Subcutaneous abdominal adipose tissue (tissue), 5 donors: ENCODE results near the gene CAMK2G.

Experiments used
- H3K27ac ChIP-seq: one replicate; pipeline ENCODE4 v1.7.0; 2013; ENCODE audit warnings: low read depth, mild to moderate bottlenecking, inconsistent platforms, low read length, moderate library complexity
- H3K27me3 ChIP-seq, 5 donors: one replicate each; pipeline ENCODE4 v1.7.0; 2013; ENCODE audit warnings: low read length in 5 of 5, inconsistent platforms in 1 of 5; ENCODE audit not compliant: control insufficient read depth in 5 of 5, insufficient read depth in 4 of 5
- H3K36me3 ChIP-seq, 5 donors: one replicate each; pipeline ENCODE4 v1.7.0; 2013; ENCODE audit warnings: low read length in 5 of 5; ENCODE audit not compliant: control insufficient read depth in 5 of 5, insufficient read depth in 5 of 5
- H3K4me1 ChIP-seq, 5 donors: one replicate each; pipeline ENCODE4 v1.7.0; 2013; ENCODE audit warnings: low read length in 5 of 5, mild to moderate bottlenecking in 3 of 5, moderate library complexity in 1 of 5; ENCODE audit not compliant: control insufficient read depth in 5 of 5, insufficient read depth in 5 of 5
- H3K4me3 ChIP-seq, 5 donors: one replicate each; pipeline ENCODE4 v1.7.0; 2013; ENCODE audit warnings: low read length in 5 of 5, low read depth in 1 of 5
- H3K9ac ChIP-seq, 5 donors: one replicate each; pipeline ENCODE4 v1.7.0; 2013; ENCODE audit warnings: low read length in 5 of 5, mild to moderate bottlenecking in 4 of 5, moderate library complexity in 3 of 5
- H3K9me3 ChIP-seq, 5 donors: one replicate each; pipeline ENCODE4 v1.7.0; 2013; ENCODE audit warnings: low read length in 5 of 5; ENCODE audit not compliant: control insufficient read depth in 5 of 5
- donor health status: healthy.
- donor health status: healthy.
- donor health status: healthy.
- donor health status: healthy.
- donor health status: healthy.

The CAMK2G gene

DNA sequence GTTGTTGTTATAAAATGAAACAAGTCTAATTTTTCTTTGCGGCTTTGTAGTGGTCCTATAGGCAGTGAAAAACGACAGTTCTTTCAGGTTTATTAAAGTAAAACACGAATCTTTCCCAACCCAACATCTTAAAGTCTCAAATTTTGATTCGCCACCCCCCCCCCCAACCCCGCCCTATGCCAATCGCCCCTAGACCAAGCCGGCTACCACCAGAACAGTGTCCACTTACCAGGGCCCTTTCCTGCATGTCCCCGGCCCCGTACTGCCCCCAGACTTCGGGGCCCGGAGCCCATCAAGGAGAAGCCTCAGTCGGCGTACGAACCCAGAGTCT, 92.8 kb downstream of the CAMK2G start:
- no peaks in the 10 kb centered on the region for H3K27me3 ChIP-seq
- H3K4me1 ChIP-seq: peaks cover 10 to 50% (median 38%) of the 10 kb centered on the region in 5 donors
- H3K27ac ChIP-seq: peak overlapping the region; percentile 86
- peak overlapping the region; percentile 82 to 96 (median 88) for H3K4me3 ChIP-seq
- peak overlapping the region; percentile 32 to 96 (median 92) for H3K9ac ChIP-seq
- H3K9me3 ChIP-seq: no peaks in the 10 kb centered on the region
- peaks cover 4 to 19% (median 11%) of the 10 kb centered on the region in 5 donors for H3K36me3 ChIP-seq

GRCh38 chr10:73780966-73781365, 93.4 kb downstream of the CAMK2G start:
- H3K27me3 ChIP-seq: no peaks in the 10 kb centered on the region
- H3K9me3 ChIP-seq: no peaks in the 10 kb centered on the region
- peak overlapping the region; percentile 82 to 96 (median 88) for H3K4me3 ChIP-seq
- peak overlapping the region; percentile 3 for H3K27ac ChIP-seq
- peak overlapping the region in 4 of 5 donors; percentile 88 to 96 (median 92) for H3K9ac ChIP-seq
- peaks cover 7 to 44% (median 33%) of the 10 kb centered on the region in 5 donors for H3K4me1 ChIP-seq
- peaks cover 4 to 22% (median 11%) of the 10 kb centered on the region in 5 donors for H3K36me3 ChIP-seq

GRCh38 chr10:73780301-73780700, 94.1 kb downstream of the CAMK2G start:
- Histone ChIP-seq H3K36me3 (peaks cover 4 to 28% (median 18%) of the 10 kb centered on the region in 5 donors), H3K9me3 (no peaks in the 10 kb centered on the region), H3K27me3 (no peaks in the 10 kb centered on the region), H3K9ac (no peak overlapping the region), H3K4me3 (no peak overlapping the region), H3K27ac (no peak overlapping the region), H3K4me1 (peaks cover 7 to 43% (median 33%) of the 10 kb centered on the region in 5 donors)

GRCh38 chr10:73779539-73780197, 94.7 kb downstream of the CAMK2G start:
- Histone ChIP-seq H3K36me3 (peaks cover 4 to 34% (median 18%) of the 10 kb centered on the region in 5 donors), H3K27me3 (no peaks in the 10 kb centered on the region), H3K4me1 (peaks cover 9 to 45% (median 34%) of the 10 kb centered on the region in 5 donors), H3K27ac (no peak overlapping the region), H3K9me3 (no peaks in the 10 kb centered on the region), H3K9ac (no peak overlapping the region), H3K4me3 (no peak overlapping the region)

DNA sequence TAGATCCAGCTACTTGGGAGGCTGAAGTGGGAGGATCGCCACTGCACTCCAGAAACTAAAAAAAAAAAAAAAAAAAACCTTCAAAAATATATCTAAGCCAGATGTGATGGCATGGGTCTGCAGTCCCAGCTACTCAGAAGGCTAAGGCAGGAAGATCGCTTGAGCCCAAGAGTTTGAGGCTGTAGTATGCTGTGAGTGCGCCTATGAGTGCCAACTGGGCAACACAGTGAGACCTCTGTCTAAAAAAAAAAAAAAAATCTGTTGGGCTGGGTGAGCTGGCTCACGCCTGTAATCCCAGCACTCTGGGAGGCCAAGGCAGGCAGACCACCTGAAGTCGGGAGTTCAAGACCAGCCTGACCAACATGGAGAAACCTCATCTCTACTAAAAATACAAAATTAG, 95.3 kb downstream of the CAMK2G start:
- no peaks in the 10 kb centered on the region for H3K9me3 ChIP-seq
- H3K27me3 ChIP-seq: no peaks in the 10 kb centered on the region
- H3K27ac ChIP-seq: no peak overlapping the region
- H3K4me3 ChIP-seq: no peak overlapping the region
- H3K9ac ChIP-seq: no peak overlapping the region
- peaks cover 11 to 51% (median 39%) of the 10 kb centered on the region in 5 donors for H3K4me1 ChIP-seq
- H3K36me3 ChIP-seq: peaks cover 4 to 36% (median 18%) of the 10 kb centered on the region in 5 donors

DNA sequence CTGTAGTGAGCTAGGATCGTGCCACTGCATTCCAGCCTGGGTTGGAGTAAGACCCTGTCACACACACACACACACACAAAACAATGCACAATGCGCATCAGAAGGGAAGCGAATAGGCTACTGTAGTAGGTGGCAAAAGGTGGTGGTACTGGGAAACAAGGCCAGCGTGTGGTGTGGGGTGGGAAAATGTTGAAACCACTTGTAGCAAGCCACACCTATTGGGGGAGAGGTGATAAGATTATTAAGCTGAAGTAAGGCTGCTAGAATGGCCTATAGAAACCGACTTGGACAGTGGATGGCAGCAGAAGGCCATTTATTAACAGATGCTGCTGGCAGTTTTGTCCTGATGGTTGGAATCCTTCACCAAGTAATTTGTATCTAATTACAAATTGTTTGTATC, 99.7 kb downstream of the CAMK2G start:
- Histone ChIP-seq H3K9me3 (no peaks in the 10 kb centered on the region), H3K9ac (peak overlapping the region; percentile 11 to 48 (median 26)), H3K4me1 (peaks cover 10 to 39% (median 34%) of the 10 kb centered on the region in 5 donors), H3K27ac (no peak overlapping the region), H3K36me3 (peaks cover 13 to 51% (median 33%) of the 10 kb centered on the region in 5 donors), H3K4me3 (peak overlapping the region in 3 of 5 donors; percentile 39 to 93 (median 48)), H3K27me3 (no peaks in the 10 kb centered on the region)

GRCh38 chr10:73773152-73773879, 101.0 kb downstream of the CAMK2G start:
- Histone ChIP-seq H3K4me1 (peaks cover 10 to 39% (median 33%) of the 10 kb centered on the region in 5 donors), H3K36me3 (peaks cover 13 to 59% (median 40%) of the 10 kb centered on the region in 5 donors), H3K27me3 (no peaks in the 10 kb centered on the region), H3K9me3 (no peaks in the 10 kb centered on the region), H3K4me3 (peak overlapping the region; percentile 88 to 94 (median 90)), H3K9ac (peak overlapping the region; percentile 33 to 93 (median 87)), H3K27ac (peak overlapping the region; percentile 95)

DNA sequence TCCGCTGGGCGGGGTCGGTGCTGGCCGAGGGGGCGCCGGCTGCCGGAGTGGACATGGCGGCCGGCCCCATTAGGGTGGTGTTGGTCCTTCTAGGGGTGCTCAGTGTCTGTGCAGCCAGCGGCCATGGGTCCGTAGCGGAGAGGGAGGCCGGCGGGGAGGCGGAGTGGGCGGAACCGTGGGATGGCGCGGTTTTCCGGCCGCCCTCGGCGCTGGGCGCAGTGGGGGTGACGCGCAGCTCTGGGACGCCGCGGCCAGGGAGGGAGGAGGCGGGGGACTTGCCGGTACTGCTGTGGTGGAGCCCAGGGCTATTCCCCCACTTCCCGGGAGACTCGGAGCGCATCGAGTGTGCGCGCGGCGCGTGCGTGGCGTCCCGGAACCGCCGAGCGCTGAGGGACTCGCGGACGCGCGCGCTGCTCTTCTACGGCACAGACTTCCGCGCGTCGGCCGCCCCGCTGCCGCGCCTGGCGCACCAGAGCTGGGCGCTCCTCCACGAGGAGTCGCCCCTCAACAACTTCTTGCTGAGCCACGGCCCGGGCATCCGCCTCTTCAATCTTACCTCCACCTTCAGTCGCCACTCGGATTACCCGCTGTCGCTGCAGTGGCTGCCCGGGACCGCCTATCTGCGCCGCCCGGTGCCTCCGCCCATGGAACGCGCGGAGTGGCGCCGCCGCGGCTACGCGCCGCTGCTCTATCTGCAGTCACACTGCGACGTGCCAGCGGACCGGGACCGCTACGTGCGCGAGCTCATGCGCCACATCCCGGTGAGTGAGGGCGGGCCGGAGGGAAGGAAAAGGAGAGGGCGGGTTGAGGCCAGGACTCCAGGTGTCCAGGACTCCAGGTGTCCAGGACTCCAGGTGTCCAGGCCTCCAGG, 101.8 kb downstream of the CAMK2G start:
- Histone ChIP-seq H3K36me3 (peaks cover 13 to 59% (median 48%) of the 10 kb centered on the region in 5 donors), H3K4me3 (peak overlapping the region; percentile 88 to 94 (median 90)), H3K9ac (peak overlapping the region; percentile 33 to 93 (median 87)), H3K27ac (peak overlapping the region; percentile 95), H3K27me3 (no peaks in the 10 kb centered on the region), H3K4me1 (peaks cover 10 to 39% (median 33%) of the 10 kb centered on the region in 5 donors), H3K9me3 (no peaks in the 10 kb centered on the region)

DNA sequence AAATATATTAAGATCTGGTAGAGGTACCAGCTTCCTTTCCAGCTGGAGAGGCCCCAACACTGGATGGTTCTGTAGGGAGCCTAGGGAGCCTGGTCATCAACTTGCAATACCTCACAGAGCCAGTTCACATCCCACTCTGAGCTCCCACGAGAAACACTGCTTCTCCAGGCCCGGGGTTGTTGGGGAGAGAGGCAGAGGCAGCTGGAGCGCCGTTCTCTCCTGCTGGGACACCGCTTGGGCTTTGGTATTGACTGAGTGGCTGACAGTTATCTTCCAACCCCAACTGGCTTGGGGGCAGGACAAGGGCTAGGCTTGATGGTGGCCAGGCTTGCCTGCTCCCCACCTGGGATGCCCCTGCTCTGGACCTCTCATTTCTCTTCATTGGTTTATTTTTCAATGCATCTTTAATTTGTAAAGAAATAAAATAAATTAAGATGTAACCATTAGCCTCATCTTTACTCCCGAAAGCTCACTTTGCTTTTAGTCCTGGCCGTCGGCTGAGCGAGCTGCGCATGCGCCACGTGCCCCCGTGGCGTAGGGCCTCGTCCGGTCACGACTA, 102.6 kb downstream of the CAMK2G start:
- Histone ChIP-seq H3K27ac (peak overlapping the region; percentile 95), H3K9ac (peak overlapping the region; percentile 48 to 93 (median 87)), H3K4me1 (peaks cover 10 to 39% (median 33%) of the 10 kb centered on the region in 5 donors), H3K27me3 (no peaks in the 10 kb centered on the region), H3K9me3 (no peaks in the 10 kb centered on the region), H3K4me3 (peak overlapping the region; percentile 54 to 94 (median 89)), H3K36me3 (peaks cover 16 to 63% (median 52%) of the 10 kb centered on the region in 5 donors)
